AG09309 (cell line): ENCODE results near the gene FHL2.

Experiments used
- DNase-seq: peaks from one replicate; pipeline ENCODE4 v3.0.0-alpha.2; 2010; ENCODE audit warnings: low read depth
- H3K4me3 ChIP-seq: 2 replicates; pipeline ENCODE4 v1.5.1; 2011; ENCODE audit warnings: mild to moderate bottlenecking, low read depth, low read length, moderate library complexity; ENCODE audit not compliant: control insufficient read depth
- CTCF ChIP-seq: IDR thresholded peaks from 2 replicates; pipeline ENCODE4 v1.5.1; 2011; ENCODE audit warnings: mild to moderate bottlenecking, low read depth, low read length, inconsistent platforms; ENCODE audit not compliant: insufficient read depth, control insufficient read depth; ENCODE audit errors: missing control alignments

Gene FHL2

GRCh38 chr2:105404736-105405135, 5.9 kb upstream of the FHL2 start:
- TF ChIP-seq CTCF: no peak
- no peak for DNase-seq
- H3K4me3 ChIP-seq: no peak overlapping the region

GRCh38 chr2:105403783-105404698, 5.2 kb upstream of the FHL2 start:
- TF ChIP-seq CTCF: peak; percentile 65
- H3K4me3 ChIP-seq: peak overlapping the region; percentile 9
- DNase-seq: peak; percentile 86

GRCh38 chr2:105403241-105403782, 4.5 kb upstream of the FHL2 start:
- TF ChIP-seq CTCF: no peak
- no peak overlapping the region for H3K4me3 ChIP-seq
- no peak for DNase-seq

- H3K4me3 ChIP-seq: no peak overlapping the region
- TF ChIP-seq CTCF: no peak
Measured at GRCh38 chr2:105402809-105403208, 4.0 kb upstream of the FHL2 start.

GRCh38 chr2:105401867-105402266, 3.0 kb upstream of the FHL2 start:
- no peak overlapping the region for H3K4me3 ChIP-seq
- TF ChIP-seq CTCF: no peak
- DNase-seq: no peak

More at GRCh38 chr2:105402809-105403208, 4.0 kb upstream of the FHL2 start:
- DNase-seq: no peak

GRCh38 chr2:105400138-105400540, 1.3 kb upstream of the FHL2 start:
- no peak for DNase-seq
- TF ChIP-seq CTCF: no peak
- no peak overlapping the region for H3K4me3 ChIP-seq
